ENCODE measurements around the gene C2CD2.

The C2CD2 gene

GRCh38 chr21:41970106-41970391 is 16.2 kb upstream of the C2CD2 start:
- no peak overlapping the region for H3K27ac ChIP-seq (replicated peaks)
- no peak overlapping the region for H3K4me3 ChIP-seq (replicated peaks; ENCODE audit: insufficient read depth, low read length)
- H3K27me3 ChIP-seq (ENCODE audit: insufficient read depth, poor library complexity, severe bottlenecking): no peaks in the 10 kb centered on the region
- DNase-seq (ENCODE audit: low read depth in 1 of 2, low spot score in 1 of 2): no peak
- TF ChIP-seq SPI1 (IDR thresholded peaks at IDR 0.05; ENCODE audit: borderline replicate concordance, low read depth) (no peak), POLR2AphosphoS5 (IDR thresholded peaks at IDR 0.05; ENCODE audit: low read depth) (no peak), GABPA (IDR thresholded peaks at IDR 0.05; ENCODE audit: low read depth) (no peak), CTCF (IDR thresholded peaks at IDR 0.05; ENCODE audit: insufficient read depth, low read length) (no peak), REST (IDR thresholded peaks at IDR 0.05; ENCODE audit: insufficient replicate concordance, low read depth) (no peak)

- no peak overlapping the region for H3K27ac ChIP-seq (replicated peaks)
- no peak for DNase-seq (ENCODE audit: low read depth in 1 of 2, low spot score in 1 of 2)
- no peaks in the 10 kb centered on the region for H3K27me3 ChIP-seq (ENCODE audit: insufficient read depth, poor library complexity, severe bottlenecking)
- no peak for TF ChIP-seq GABPA (IDR thresholded peaks at IDR 0.05; ENCODE audit: low read depth)
- TF ChIP-seq POLR2AphosphoS5 (IDR thresholded peaks at IDR 0.05; ENCODE audit: low read depth): no peak
- TF ChIP-seq CTCF (IDR thresholded peaks at IDR 0.05; ENCODE audit: insufficient read depth, low read length): no peak
- TF ChIP-seq SPI1 (IDR thresholded peaks at IDR 0.05; ENCODE audit: borderline replicate concordance, low read depth): no peak
- no peak for TF ChIP-seq REST (IDR thresholded peaks at IDR 0.05; ENCODE audit: insufficient replicate concordance, low read depth)
- no peak overlapping the region for H3K4me3 ChIP-seq (replicated peaks; ENCODE audit: insufficient read depth, low read length)
These were observed 13.9 kb upstream of the C2CD2 start for GRCh38 chr21:41967708-41968107.

GRCh38 chr21:41966872-41967621 is 13.2 kb upstream of the C2CD2 start:
- Histone ChIP-seq H3K27ac (replicated peaks) (no peak overlapping the region), H3K4me3 (replicated peaks; ENCODE audit: insufficient read depth, low read length) (no peak overlapping the region), H3K27me3 (ENCODE audit: insufficient read depth, poor library complexity, severe bottlenecking) (no peaks in the 10 kb centered on the region)
- TF ChIP-seq REST (IDR thresholded peaks at IDR 0.05; ENCODE audit: insufficient replicate concordance, low read depth): no peak
- no peak for TF ChIP-seq CTCF (IDR thresholded peaks at IDR 0.05; ENCODE audit: insufficient read depth, low read length)
- TF ChIP-seq GABPA (IDR thresholded peaks at IDR 0.05; ENCODE audit: low read depth): no peak
- TF ChIP-seq POLR2AphosphoS5 (IDR thresholded peaks at IDR 0.05; ENCODE audit: low read depth): no peak
- no peak for TF ChIP-seq SPI1 (IDR thresholded peaks at IDR 0.05; ENCODE audit: borderline replicate concordance, low read depth)
- DNase-seq (ENCODE audit: low read depth in 1 of 2, low spot score in 1 of 2): no peak
